ENCODE measurements around the gene C1orf53. TPM values are rescaled to one million over a fixed set of nuclear protein-coding genes. Genes with fewer than 3 reads are reported as not detected.

Gene C1orf53
- polyA plus RNA-seq, 1 donor from 2014 or later = 2.6 TPM

- no peak overlapping the region for H2AFZ ChIP-seq (ENCODE audit: low read depth, low read length)
- H3K79me2 ChIP-seq (replicated peaks; ENCODE audit: insufficient read depth, low read length) = no peaks in the 10 kb centered on the region
- H3F3A ChIP-seq (ENCODE audit: insufficient read depth, low read length, poor library complexity, severe bottlenecking) = no peaks in the 10 kb centered on the region
- no peaks in the 10 kb centered on the region for H3K9me3 ChIP-seq (ENCODE audit: low read length)
- H3K4me3 ChIP-seq (ENCODE audit: low read length) = no peak overlapping the region
- H3K36me3 ChIP-seq (ENCODE audit: insufficient read depth, low read length) = no peaks in the 10 kb centered on the region
- no peak for TF ChIP-seq EP300 (conservative IDR thresholded peaks at IDR 0.05; ENCODE audit: poor library complexity, severe bottlenecking)
- no peak for TF ChIP-seq SMC3 (conservative IDR thresholded peaks at IDR 0.05; ENCODE audit: poor library complexity)
- no peak for TF ChIP-seq MXI1 (conservative IDR thresholded peaks at IDR 0.05; ENCODE audit: poor library complexity, severe bottlenecking)
- no peak for TF ChIP-seq EZH2 (IDR thresholded peaks at IDR 0.05; ENCODE audit: borderline replicate concordance, insufficient read depth, low read length, poor library complexity, severe bottlenecking)
- TF ChIP-seq RAD21 (conservative IDR thresholded peaks at IDR 0.05) = no peak
- no peak for TF ChIP-seq REST (IDR thresholded peaks at IDR 0.05; ENCODE audit: borderline replicate concordance)
- TF ChIP-seq, protein P1, sequence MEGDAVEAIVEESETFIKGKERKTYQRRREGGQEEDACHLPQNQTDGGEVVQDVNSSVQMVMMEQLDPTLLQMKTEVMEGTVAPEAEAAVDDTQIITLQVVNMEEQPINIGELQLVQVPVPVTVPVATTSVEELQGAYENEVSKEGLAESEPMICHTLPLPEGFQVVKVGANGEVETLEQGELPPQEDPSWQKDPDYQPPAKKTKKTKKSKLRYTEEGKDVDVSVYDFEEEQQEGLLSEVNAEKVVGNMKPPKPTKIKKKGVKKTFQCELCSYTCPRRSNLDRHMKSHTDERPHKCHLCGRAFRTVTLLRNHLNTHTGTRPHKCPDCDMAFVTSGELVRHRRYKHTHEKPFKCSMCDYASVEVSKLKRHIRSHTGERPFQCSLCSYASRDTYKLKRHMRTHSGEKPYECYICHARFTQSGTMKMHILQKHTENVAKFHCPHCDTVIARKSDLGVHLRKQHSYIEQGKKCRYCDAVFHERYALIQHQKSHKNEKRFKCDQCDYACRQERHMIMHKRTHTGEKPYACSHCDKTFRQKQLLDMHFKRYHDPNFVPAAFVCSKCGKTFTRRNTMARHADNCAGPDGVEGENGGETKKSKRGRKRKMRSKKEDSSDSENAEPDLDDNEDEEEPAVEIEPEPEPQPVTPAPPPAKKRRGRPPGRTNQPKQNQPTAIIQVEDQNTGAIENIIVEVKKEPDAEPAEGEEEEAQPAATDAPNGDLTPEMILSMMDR (IDR thresholded peaks at IDR 0.05; ENCODE audit: poor library complexity, severe bottlenecking) = no peak
- no peak for TF ChIP-seq POLR2AphosphoS5 (IDR thresholded peaks at IDR 0.05)
- no peak for TF ChIP-seq TAF1 (IDR thresholded peaks at IDR 0.05; ENCODE audit: low read depth)
- no peak overlapping the region for H3K9ac ChIP-seq (ENCODE audit: low read length)
- H3K9me2 ChIP-seq (ENCODE audit: insufficient read depth, low read length) = no peaks in the 10 kb centered on the region
- no peaks in the 10 kb centered on the region for H4K20me1 ChIP-seq (ENCODE audit: insufficient read depth)
- no peak overlapping the region for H3K27ac ChIP-seq (ENCODE audit: low read length)
- H3K4me2 ChIP-seq (ENCODE audit: low read length) = no peak overlapping the region
- H3K27me3 ChIP-seq (ENCODE audit: insufficient read depth, low read depth, low read length) = peaks cover 63% of the 10 kb centered on the region
These were observed 19.0 kb downstream of the C1orf53 start for GRCh38 chr1:197921235-197922069.

DNA sequence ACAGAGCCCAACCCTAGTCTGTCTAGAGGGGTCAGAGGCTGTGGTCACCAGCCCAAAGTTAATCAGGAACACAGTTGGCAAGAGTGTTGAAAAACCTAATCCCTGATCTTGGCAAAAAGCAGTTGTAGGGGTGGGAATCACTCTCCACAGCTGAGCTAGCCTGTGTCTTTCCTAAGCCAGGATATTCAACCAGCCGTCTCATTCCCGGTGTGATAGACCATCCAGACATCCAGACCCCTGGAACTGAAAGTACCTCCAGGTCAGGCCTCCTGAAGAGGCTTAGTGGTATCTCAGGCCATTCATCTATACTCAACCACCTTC, 19.6 kb downstream of the C1orf53 start:
- Histone ChIP-seq H3K27ac (ENCODE audit: low read length) (no peak overlapping the region), H3K36me3 (ENCODE audit: insufficient read depth, low read length) (no peaks in the 10 kb centered on the region), H2AFZ (ENCODE audit: low read depth, low read length) (no peak overlapping the region), H4K20me1 (ENCODE audit: insufficient read depth) (no peaks in the 10 kb centered on the region), H3K79me2 (replicated peaks; ENCODE audit: insufficient read depth, low read length) (no peaks in the 10 kb centered on the region), H3K4me3 (ENCODE audit: low read length) (no peak overlapping the region), H3K9me2 (ENCODE audit: insufficient read depth, low read length) (no peaks in the 10 kb centered on the region), H3K4me2 (ENCODE audit: low read length) (no peak overlapping the region), H3K9me3 (ENCODE audit: low read length) (no peaks in the 10 kb centered on the region), H3K9ac (ENCODE audit: low read length) (no peak overlapping the region), H3F3A (ENCODE audit: insufficient read depth, low read length, poor library complexity, severe bottlenecking) (no peaks in the 10 kb centered on the region), H3K27me3 (ENCODE audit: insufficient read depth, low read depth, low read length) (peaks cover 57% of the 10 kb centered on the region)
- no peak for TF ChIP-seq RAD21 (conservative IDR thresholded peaks at IDR 0.05)
- no peak for TF ChIP-seq EZH2 (IDR thresholded peaks at IDR 0.05; ENCODE audit: borderline replicate concordance, insufficient read depth, low read length, poor library complexity, severe bottlenecking)
- TF ChIP-seq, protein P1 (IDR thresholded peaks at IDR 0.05; ENCODE audit: poor library complexity, severe bottlenecking) = no peak
- TF ChIP-seq POLR2AphosphoS5 (IDR thresholded peaks at IDR 0.05) = no peak
- no peak for TF ChIP-seq TAF1 (IDR thresholded peaks at IDR 0.05; ENCODE audit: low read depth)
- no peak for TF ChIP-seq EP300 (conservative IDR thresholded peaks at IDR 0.05; ENCODE audit: poor library complexity, severe bottlenecking)
- TF ChIP-seq SMC3 (conservative IDR thresholded peaks at IDR 0.05; ENCODE audit: poor library complexity) = no peak
